Lower leg skin (tissue), 4 donors: ENCODE data around the gene LRWD1. TPM values are rescaled to one million over a fixed set of nuclear protein-coding genes. Genes with fewer than 3 reads are reported as not detected.

Source experiments
- DNase-seq, 2 donors: peaks; one replicate each; pipeline ENCODE4 v3.0.0-alpha.2; 2019; ENCODE audit warnings: low spot score in 2 of 2
- H3K4me3 ChIP-seq: fragments of 200-600 bp; sonication (generic); 2 replicates; pipeline ENCODE4 v1.5.1; 2017; ENCODE audit warnings: mild to moderate bottlenecking, low read depth; ENCODE audit not compliant: poor library complexity, severe bottlenecking
- POLR2A ChIP-seq, 2 donors: fragments of 450-650 bp; IDR thresholded peaks; one replicate each; pipeline ENCODE4 v1.6.1; 2016 to 2017; ENCODE audit warnings: antibody characterized with exemption in 2 of 2, mild to moderate bottlenecking in 1 of 2, moderate library complexity in 1 of 2
- WGBS, 2 donors: methylation state at CpG; one replicate each; pipeline ENCODE4 v1.1.5; 2018; 5-methylcytosine and 5-hydroxymethylcytosine counted together
- intact Hi-C: fragments of 100-400 bp; cut with DNase I; formaldehyde crosslinking; loops from one replicate; pipeline ENCODE4 v1.15.0; 2023; ENCODE audit warnings: low total_unique reads
- total RNA-seq, 4 donors: library from RNA; depleted of rRNA; stranded (reverse); fragments of >200 nt; gene quantifications; one replicate each; pipeline ENCODE4 v1.1.0, GENCODE V29; 2016
- TF ChIP-seq, protein P1 (sequence below), 3 donors: fragments of 450-650 bp; IDR thresholded peaks; one replicate each; pipeline ENCODE4 v1.5.1; 2016; ENCODE audit warnings: antibody characterized with exemption in 3 of 3, mild to moderate bottlenecking in 3 of 3, moderate library complexity in 2 of 3

The LRWD1 gene
- total RNA-seq, 4 donors from 2014 or later: 9.8 to 16.1 (median 10.3) TPM

- 95 to 96% methylated on average over 31 to 41 of the region's 41 CpGs for WGBS, 2 donors
Observed at GRCh38 chr7:102446387-102447156, 18.2 kb upstream of the LRWD1 start.

GRCh38 chr7:102447311-102447710 is 17.5 kb upstream of the LRWD1 start:
- no peak for TF ChIP-seq POLR2A (IDR thresholded peaks at IDR 0.05)
- TF ChIP-seq, protein P1, sequence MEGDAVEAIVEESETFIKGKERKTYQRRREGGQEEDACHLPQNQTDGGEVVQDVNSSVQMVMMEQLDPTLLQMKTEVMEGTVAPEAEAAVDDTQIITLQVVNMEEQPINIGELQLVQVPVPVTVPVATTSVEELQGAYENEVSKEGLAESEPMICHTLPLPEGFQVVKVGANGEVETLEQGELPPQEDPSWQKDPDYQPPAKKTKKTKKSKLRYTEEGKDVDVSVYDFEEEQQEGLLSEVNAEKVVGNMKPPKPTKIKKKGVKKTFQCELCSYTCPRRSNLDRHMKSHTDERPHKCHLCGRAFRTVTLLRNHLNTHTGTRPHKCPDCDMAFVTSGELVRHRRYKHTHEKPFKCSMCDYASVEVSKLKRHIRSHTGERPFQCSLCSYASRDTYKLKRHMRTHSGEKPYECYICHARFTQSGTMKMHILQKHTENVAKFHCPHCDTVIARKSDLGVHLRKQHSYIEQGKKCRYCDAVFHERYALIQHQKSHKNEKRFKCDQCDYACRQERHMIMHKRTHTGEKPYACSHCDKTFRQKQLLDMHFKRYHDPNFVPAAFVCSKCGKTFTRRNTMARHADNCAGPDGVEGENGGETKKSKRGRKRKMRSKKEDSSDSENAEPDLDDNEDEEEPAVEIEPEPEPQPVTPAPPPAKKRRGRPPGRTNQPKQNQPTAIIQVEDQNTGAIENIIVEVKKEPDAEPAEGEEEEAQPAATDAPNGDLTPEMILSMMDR (IDR thresholded peaks at IDR 0.05): no peak
- intact Hi-C loops: no loop called here
- DNase-seq: no peak
- no peak overlapping the region for H3K4me3 ChIP-seq
- WGBS, 2 donors: 84 to 93% methylated on average over 9 to 14 of the region's 14 CpGs

More at GRCh38 chr7:102446387-102447156, 18.2 kb upstream of the LRWD1 start:
- DNase-seq: no peak
- TF ChIP-seq, protein P1 (IDR thresholded peaks at IDR 0.05): no peak
- no peak for TF ChIP-seq POLR2A (IDR thresholded peaks at IDR 0.05)
- H3K4me3 ChIP-seq: no peak overlapping the region
- intact Hi-C loops: no loop called here

- TF ChIP-seq, protein P1 (IDR thresholded peaks at IDR 0.05): no peak
- TF ChIP-seq POLR2A (IDR thresholded peaks at IDR 0.05): no peak
- intact Hi-C loops: no loop called here
- WGBS, 2 donors: 96 to 97% methylated on average over 15 of the region's 15 CpGs
- DNase-seq: no peak
- H3K4me3 ChIP-seq: no peak overlapping the region
Observed at GRCh38 chr7:102449136-102449535, 15.6 kb upstream of the LRWD1 start.

GRCh38 chr7:102450242-102450641 is 14.5 kb upstream of the LRWD1 start:
- TF ChIP-seq, protein P1 (IDR thresholded peaks at IDR 0.05): no peak
- no peak for TF ChIP-seq POLR2A (IDR thresholded peaks at IDR 0.05)
- WGBS, 2 donors: 72 to 76% methylated on average over 6 of the region's 6 CpGs

GRCh38 chr7:102451371-102452054 is 13.3 kb upstream of the LRWD1 start:
- no peak for DNase-seq
- no peak for TF ChIP-seq POLR2A (IDR thresholded peaks at IDR 0.05)
- TF ChIP-seq, protein P1 (IDR thresholded peaks at IDR 0.05): no peak
- intact Hi-C loops: no loop called here
- H3K4me3 ChIP-seq: no peak overlapping the region
- 26 to 32% methylated on average over 19 to 23 of the region's 23 CpGs for WGBS, 2 donors

More at GRCh38 chr7:102450242-102450641, 14.5 kb upstream of the LRWD1 start:
- intact Hi-C loops: no loop called here
- H3K4me3 ChIP-seq: no peak overlapping the region
- DNase-seq: no peak
